Stimulated activated naive CD4-positive, alpha-beta T cell (primary cell): ENCODE results near the gene TRERF1.

Source experiments
- DNase-seq, 6 experiments: peaks; one replicate each; lab custom pipeline; 2025; lab: John Stamatoyannopoulos, UW

The TRERF1 gene

GRCh38 chr6:42366011-42366705 is 85.6 kb downstream of the TRERF1 start:
- peak in 2 of 6 experiments; percentile 11 to 14 for DNase-seq

- no peak for DNase-seq
These were observed 86.7 kb downstream of the TRERF1 start for GRCh38 chr6:42365021-42365420.

GRCh38 chr6:42363926-42364849 is 87.5 kb downstream of the TRERF1 start:
- no peak for DNase-seq

- DNase-seq = no peak
These were observed 90.7 kb downstream of the TRERF1 start for GRCh38 chr6:42361036-42361435.

- no peak for DNase-seq
These were observed 92.7 kb downstream of the TRERF1 start for GRCh38 chr6:42359021-42359420.

- DNase-seq = no peak
These were observed 96.3 kb downstream of the TRERF1 start for GRCh38 chr6:42355416-42355815.

GRCh38 chr6:42354702-42355101 is 97.0 kb downstream of the TRERF1 start:
- no peak for DNase-seq

GRCh38 chr6:42352856-42353564 is 98.7 kb downstream of the TRERF1 start:
- DNase-seq = no peak

- no peak for DNase-seq
These were observed 100.8 kb downstream of the TRERF1 start for GRCh38 chr6:42350911-42351310.

- DNase-seq = no peak
These were observed 101.8 kb downstream of the TRERF1 start for GRCh38 chr6:42349753-42350511.

- DNase-seq = no peak
These were observed 104.3 kb downstream of the TRERF1 start for GRCh38 chr6:42347456-42347855.

- DNase-seq = no peak
These were observed 105.9 kb downstream of the TRERF1 start for GRCh38 chr6:42345696-42346416.

GRCh38 chr6:42344756-42345155 is 107.0 kb downstream of the TRERF1 start:
- DNase-seq = no peak

- DNase-seq = no peak
These were observed 109.8 kb downstream of the TRERF1 start for GRCh38 chr6:42341771-42342553.

- no peak for DNase-seq
These were observed 110.5 kb downstream of the TRERF1 start for GRCh38 chr6:42341221-42341620.

- no peak for DNase-seq
These were observed 111.2 kb downstream of the TRERF1 start for GRCh38 chr6:42340511-42340910.

- DNase-seq = no peak
These were observed 111.7 kb downstream of the TRERF1 start for GRCh38 chr6:42339991-42340401.

GRCh38 chr6:42338744-42339222 is 112.9 kb downstream of the TRERF1 start:
- DNase-seq = no peak

- no peak for DNase-seq
These were observed 113.6 kb downstream of the TRERF1 start for GRCh38 chr6:42337985-42338743.
